Neural cell (in vitro differentiated cells): ENCODE results near the gene AMH. TPM values are rescaled to one million over a fixed set of nuclear protein-coding genes. Genes with fewer than 3 reads are reported as not detected.

Source experiments
- H2AFZ ChIP-seq: fragments of 200-600, 300-800 bp; sonication (generic), shearing (Covaris generic); 2 replicates; pipeline ENCODE4 v1.6.0; 2014; ENCODE audit warnings: low read depth, mild to moderate bottlenecking, antibody characterized with exemption, low read length, moderate library complexity
- H3F3A ChIP-seq: fragments of 200-600 bp; shearing (Covaris generic); 2 replicates; pipeline ENCODE4 v1.6.1; 2016; ENCODE audit warnings: mild to moderate bottlenecking, moderate library complexity, mixed read lengths, antibody characterized with exemption, low read length; ENCODE audit not compliant: insufficient read depth, poor library complexity, severe bottlenecking
- H3K27ac ChIP-seq: fragments of 200-600, 300-800 bp; sonication (generic), shearing (Covaris generic); 2 replicates; pipeline ENCODE4 v1.5.1; 2014; ENCODE audit warnings: mild to moderate bottlenecking, low read length, moderate library complexity
- H3K27me3 ChIP-seq: fragments of 300-800, 200-600 bp; sonication (generic), shearing (Covaris generic); 2 replicates; pipeline ENCODE4 v1.6.0; 2014; ENCODE audit warnings: mild to moderate bottlenecking, low read depth, low read length, moderate library complexity; ENCODE audit not compliant: insufficient read depth
- H3K36me3 ChIP-seq: fragments of 300-800, 200-600 bp; sonication (generic), shearing (Covaris generic); 2 replicates; pipeline ENCODE4 v1.5.1; 2014; ENCODE audit warnings: mild to moderate bottlenecking, antibody characterized with exemption, low read length, moderate library complexity; ENCODE audit not compliant: insufficient read depth
- H3K4me2 ChIP-seq: fragments of 300-800, 200-600 bp; sonication (generic), shearing (Covaris generic); 2 replicates; pipeline ENCODE4 v1.6.0; 2014; ENCODE audit warnings: mild to moderate bottlenecking, low read length
- H3K4me3 ChIP-seq: fragments of 300-800, 200-600 bp; sonication (generic), shearing (Covaris generic); 2 replicates; pipeline ENCODE4 v1.5.1; 2014; ENCODE audit warnings: mild to moderate bottlenecking, low read length, moderate library complexity
- H3K79me2 ChIP-seq: fragments of 200-600 bp; shearing (Covaris generic); replicated peaks from 2 replicates; pipeline ENCODE4 v1.6.0; 2014; ENCODE audit warnings: mild to moderate bottlenecking, low read length, moderate library complexity; ENCODE audit not compliant: insufficient read depth
- H3K9ac ChIP-seq: fragments of 300-800, 200-600 bp; sonication (generic), shearing (Covaris generic); 2 replicates; pipeline ENCODE4 v1.6.1; 2016; ENCODE audit warnings: mild to moderate bottlenecking, low read length, mixed read lengths
- H3K9me2 ChIP-seq: fragments of 200-600 bp; shearing (Covaris generic); 2 replicates; pipeline ENCODE4 v1.6.1; 2016; ENCODE audit warnings: mild to moderate bottlenecking, low read length, mixed read lengths; ENCODE audit not compliant: insufficient read depth
- H3K9me3 ChIP-seq: fragments of 200-600, 300-800 bp; sonication (generic), shearing (Covaris generic); 2 replicates; pipeline ENCODE4 v1.6.1; 2016; ENCODE audit warnings: mild to moderate bottlenecking, mixed run types, low read length, moderate library complexity, mixed read lengths
- H4K20me1 ChIP-seq: fragments of 200-600 bp; shearing (Covaris generic); 2 replicates; pipeline ENCODE4 v1.6.1; 2016; ENCODE audit warnings: mild to moderate bottlenecking, mixed run types; ENCODE audit not compliant: insufficient read depth
- CTCF ChIP-seq: fragments of 450-650 bp; IDR thresholded peaks from 2 replicates; pipeline ENCODE4 v1.5.1; 2014; ENCODE audit warnings: antibody characterized with exemption, mild to moderate bottlenecking, moderate library complexity; ENCODE audit not compliant: poor library complexity, severe bottlenecking
- EP300 ChIP-seq: fragments of 450-650 bp; conservative IDR thresholded peaks from 2 replicates; pipeline ENCODE4 v1.6.1; 2014; ENCODE audit warnings: antibody characterized with exemption, mild to moderate bottlenecking, moderate library complexity; ENCODE audit not compliant: poor library complexity, severe bottlenecking
- EZH2 ChIP-seq: fragments of 200-600, 300-800 bp; shearing (Covaris generic), sonication (generic); IDR thresholded peaks from 2 replicates; pipeline ENCODE4 v1.6.1; 2014; ENCODE audit warnings: antibody characterized with exemption, low read length, borderline replicate concordance, mild to moderate bottlenecking; ENCODE audit not compliant: insufficient read depth, poor library complexity, severe bottlenecking
- MXI1 ChIP-seq: fragments of 450-650 bp; conservative IDR thresholded peaks from 2 replicates; pipeline ENCODE4 v1.6.1; 2014; ENCODE audit warnings: antibody characterized with exemption, mild to moderate bottlenecking; ENCODE audit not compliant: poor library complexity, severe bottlenecking
- POLR2AphosphoS5 ChIP-seq: IDR thresholded peaks from 2 replicates; pipeline ENCODE4 v1.6.1; 2012
- RAD21 ChIP-seq: fragments of 450-650 bp; conservative IDR thresholded peaks from 2 replicates; pipeline ENCODE4 v1.6.1; 2014; ENCODE audit warnings: antibody characterized with exemption, mild to moderate bottlenecking, moderate library complexity
- REST ChIP-seq: IDR thresholded peaks from 2 replicates; pipeline ENCODE4 v1.6.1; 2012; ENCODE audit warnings: borderline replicate concordance
- SMC3 ChIP-seq: fragments of 450-650 bp; conservative IDR thresholded peaks from 2 replicates; pipeline ENCODE4 v1.6.1; 2014; ENCODE audit warnings: antibody characterized with exemption, mild to moderate bottlenecking, moderate library complexity; ENCODE audit not compliant: poor library complexity
- TAF1 ChIP-seq: IDR thresholded peaks from 2 replicates; pipeline ENCODE4 v1.6.1; 2012; ENCODE audit warnings: low read depth
- polyA plus RNA-seq: library from polyadenylated mRNA; depleted of rRNA; stranded (reverse); fragments of >200 nt; gene quantifications from 2 replicates; pipeline ENCODE4 v1.2.3, GENCODE V29; 2014

AMH gene
- polyA plus RNA-seq, 1 donor from 2014 or later = 57.5 TPM

- Histone ChIP-seq H3K4me2 (no peak overlapping the region), H2AFZ (no peak overlapping the region), H3K9me3 (no peaks in the 10 kb centered on the region), H4K20me1 (no peaks in the 10 kb centered on the region), H3K27me3 (no peaks in the 10 kb centered on the region), H3F3A (no peaks in the 10 kb centered on the region), H3K36me3 (no peaks in the 10 kb centered on the region), H3K4me3 (no peak overlapping the region), H3K79me2 (peaks cover 3% of the 10 kb centered on the region), H3K27ac (no peak overlapping the region), H3K9ac (no peak overlapping the region), H3K9me2 (no peaks in the 10 kb centered on the region)
- TF ChIP-seq MXI1 (no peak), POLR2AphosphoS5 (no peak), TAF1 (no peak), EP300 (no peak), SMC3 (no peak), RAD21 (no peak), EZH2 (no peak), CTCF (no peak), REST (no peak)
These were observed 47.5 kb upstream of the AMH start for GRCh38 chr19:2201473-2202148.

- H2AFZ ChIP-seq = no peak overlapping the region
- no peak overlapping the region for H3K4me2 ChIP-seq
- no peak overlapping the region for H3K4me3 ChIP-seq
- no peak overlapping the region for H3K9ac ChIP-seq
- H3K79me2 ChIP-seq = peaks cover 3% of the 10 kb centered on the region
- H3F3A ChIP-seq = no peaks in the 10 kb centered on the region
- H3K9me3 ChIP-seq = no peaks in the 10 kb centered on the region
- H3K27ac ChIP-seq = no peak overlapping the region
- no peaks in the 10 kb centered on the region for H3K9me2 ChIP-seq
- H4K20me1 ChIP-seq = no peaks in the 10 kb centered on the region
- no peaks in the 10 kb centered on the region for H3K27me3 ChIP-seq
- TF ChIP-seq CTCF (no peak), RAD21 (no peak), MXI1 (no peak), TAF1 (no peak), EP300 (no peak), EZH2 (no peak), REST (no peak), SMC3 (no peak), POLR2AphosphoS5 (no peak)
- no peaks in the 10 kb centered on the region for H3K36me3 ChIP-seq
These were observed 46.8 kb upstream of the AMH start for GRCh38 chr19:2202366-2202765.
